ENCODE results near the gene TAX1BP3. TPM values are rescaled to one million over a fixed set of nuclear protein-coding genes. Genes with fewer than 3 reads are reported as not detected.

Gene TAX1BP3
- total RNA-seq, 1 experiment from 2014 or later: 147 TPM

DNA sequence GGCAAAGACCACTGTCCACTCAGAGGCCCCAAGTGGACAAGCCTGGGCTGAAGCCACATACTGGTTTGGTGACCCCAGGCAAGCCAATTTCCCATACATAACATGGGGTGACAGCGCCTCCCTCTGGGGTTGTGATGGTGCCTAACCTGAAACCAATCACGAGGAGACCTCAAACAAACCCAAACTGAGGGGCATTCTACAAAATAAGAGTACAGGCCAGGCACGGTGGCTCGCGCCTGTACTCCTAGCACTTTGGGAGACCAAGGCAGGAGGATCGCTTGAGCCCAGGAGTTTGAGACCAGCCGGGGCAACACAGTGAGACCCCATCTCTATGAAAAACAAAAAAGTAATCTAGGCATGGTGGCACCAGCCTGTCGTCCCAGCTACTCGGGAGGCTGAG lies 24.0 kb upstream of the TAX1BP3 start:
- Histone ChIP-seq H2AFZ (no peak overlapping the region), H3K4me1 (replicated peaks; ENCODE audit: insufficient read depth) (peaks cover 12% of the 10 kb centered on the region), H4K20me1 (ENCODE audit: insufficient read depth) (no peaks in the 10 kb centered on the region; the same call in 1 of the 2 replicates), H3F3A (ENCODE audit: insufficient read depth, low read depth) (peaks cover 10% of the 10 kb centered on the region; the same call in 1 of the 2 replicates), H3K36me3 (ENCODE audit: low read depth) (no peaks in the 10 kb centered on the region), H3K9me3 (ENCODE audit: insufficient read depth, low read depth) (no peaks in the 10 kb centered on the region), H3K79me2 (ENCODE audit: low read depth) (peaks cover 35% of the 10 kb centered on the region), H3K27ac (no peak overlapping the region), H3K4me2 (no peak overlapping the region), H3K27me3 (ENCODE audit: insufficient read depth, low read depth) (no peaks in the 10 kb centered on the region), H3K4me3 (no peak overlapping the region), H3K9me2 (ENCODE audit: insufficient read depth) (no peaks in the 10 kb centered on the region)
- intact Hi-C loops (cut with micrococcal nuclease; ENCODE audit: unreplicated experiment): no loop called here
- BruUV-seq (replicated peaks): no TSS peak
- TF ChIP-seq EZH2 (IDR thresholded peaks at IDR 0.05; ENCODE audit: low read depth) (no peak), CTCF (conservative IDR thresholded peaks at IDR 0.05) (no peak)
- ChIA-PET POLR2A (ENCODE audit: unreplicated experiment) (no interaction called here), CTCF (no interaction called here)
- no peak for DNase-seq

- H3K9me2 ChIP-seq (ENCODE audit: insufficient read depth): no peaks in the 10 kb centered on the region
- no peak for DNase-seq
- peaks cover 12% of the 10 kb centered on the region for H3K4me1 ChIP-seq (replicated peaks; ENCODE audit: insufficient read depth)
- no peak; the same call in 1 of the 2 replicates for TF ChIP-seq CTCF (conservative IDR thresholded peaks at IDR 0.05)
- TF ChIP-seq EZH2 (IDR thresholded peaks at IDR 0.05; ENCODE audit: low read depth): no peak
- intact Hi-C loops (cut with micrococcal nuclease; ENCODE audit: unreplicated experiment): no loop called here
- no peak overlapping the region for H3K4me3 ChIP-seq
- POLR2A ChIA-PET (ENCODE audit: unreplicated experiment): no interaction called here
- H4K20me1 ChIP-seq (ENCODE audit: insufficient read depth): no peaks in the 10 kb centered on the region; the same call in 1 of the 2 replicates
- no peak overlapping the region for H3K27ac ChIP-seq
- peaks cover 35% of the 10 kb centered on the region for H3K79me2 ChIP-seq (ENCODE audit: low read depth)
- no peak overlapping the region for H3K4me2 ChIP-seq
- peaks cover 10% of the 10 kb centered on the region; the same call in 1 of the 2 replicates for H3F3A ChIP-seq (ENCODE audit: insufficient read depth, low read depth)
- no peaks in the 10 kb centered on the region for H3K36me3 ChIP-seq (ENCODE audit: low read depth)
- no TSS peak for BruUV-seq (replicated peaks)
- no peak overlapping the region for H2AFZ ChIP-seq
- no peaks in the 10 kb centered on the region for H3K9me3 ChIP-seq (ENCODE audit: insufficient read depth, low read depth)
- no peaks in the 10 kb centered on the region for H3K27me3 ChIP-seq (ENCODE audit: insufficient read depth, low read depth)
- CTCF ChIA-PET: no interaction called here
These were observed 23.3 kb upstream of the TAX1BP3 start for GRCh38 chr17:3691617-3692067.

DNA sequence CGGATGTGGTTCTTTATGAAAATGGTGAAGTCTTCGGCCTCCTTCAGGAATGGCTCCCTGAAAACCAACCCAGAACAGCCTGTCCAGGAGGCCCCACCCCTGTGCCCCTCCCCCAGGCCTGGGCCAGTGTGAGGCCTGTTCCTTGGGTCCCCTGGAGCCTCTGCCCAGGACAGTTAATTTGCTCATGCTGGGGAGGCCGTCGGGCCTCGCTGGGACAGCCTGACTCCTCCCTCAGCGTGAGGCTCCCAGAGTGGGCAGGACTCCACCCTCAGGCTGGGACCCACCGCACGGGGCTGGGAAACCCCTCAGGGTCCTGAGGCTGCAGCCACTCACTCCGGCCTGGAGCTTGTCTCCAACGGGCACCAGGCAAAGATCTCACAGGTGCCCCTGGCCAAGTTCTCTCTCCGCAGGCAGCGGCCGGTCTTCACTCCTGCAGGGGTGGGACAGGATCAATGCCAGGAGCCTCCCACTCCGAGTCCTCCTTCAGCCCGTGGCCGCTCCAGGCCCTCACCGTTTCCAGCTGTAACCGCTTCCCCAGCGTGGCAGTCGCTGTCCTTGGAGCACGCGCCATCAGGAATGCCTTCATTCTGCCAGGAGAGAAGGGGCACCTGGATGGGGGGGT lies 21.8 kb upstream of the TAX1BP3 start:
- ChIA-PET CTCF (no interaction called here), POLR2A (ENCODE audit: unreplicated experiment) (no interaction called here)
- Histone ChIP-seq H3K4me1 (replicated peaks; ENCODE audit: insufficient read depth) (peaks cover 12% of the 10 kb centered on the region), H3F3A (ENCODE audit: insufficient read depth, low read depth) (peaks cover 10% of the 10 kb centered on the region; the same call in 1 of the 2 replicates), H3K27ac (no peak overlapping the region), H4K20me1 (ENCODE audit: insufficient read depth) (no peaks in the 10 kb centered on the region; the same call in 1 of the 2 replicates), H3K9me2 (ENCODE audit: insufficient read depth) (no peaks in the 10 kb centered on the region), H3K36me3 (ENCODE audit: low read depth) (no peaks in the 10 kb centered on the region), H3K4me3 (no peak overlapping the region), H3K4me2 (no peak overlapping the region), H3K79me2 (ENCODE audit: low read depth) (peaks cover 29% of the 10 kb centered on the region), H2AFZ (no peak overlapping the region), H3K27me3 (ENCODE audit: insufficient read depth, low read depth) (no peaks in the 10 kb centered on the region), H3K9me3 (ENCODE audit: insufficient read depth, low read depth) (no peaks in the 10 kb centered on the region)
- no peak for DNase-seq
- intact Hi-C loops (cut with micrococcal nuclease; ENCODE audit: unreplicated experiment): no loop called here
- BruUV-seq (replicated peaks): no TSS peak
- no peak for TF ChIP-seq EZH2 (IDR thresholded peaks at IDR 0.05; ENCODE audit: low read depth)
- TF ChIP-seq CTCF (conservative IDR thresholded peaks at IDR 0.05): no peak

Measured in PC-9 (cell line).